HG03469 (cell line): ENCODE measurements around the gene EBLN2.
A peak's percentile ranks its signal among the peaks of the same experiment; 100 is the strongest.
"Not testable (repeated sequence)": the region's sequence is repeated elsewhere in the genome, so short reads cannot be mapped to it uniquely, and the experiment has no call there.

ENCODE experiments used
- ATAC-seq: cut with Tn5 transposase; IDR thresholded peaks from one replicate; pipeline ENCODE4 v1.9.1; 2021; ENCODE audit warnings: mild to moderate bottlenecking, moderate library complexity, moderate number of reproducible peaks; ENCODE audit not compliant: unreplicated experiment

Gene EBLN2

GRCh38 chr3:73056845-73057150 is 4.7 kb upstream of the EBLN2 start:
- no peak for ATAC-seq

GRCh38 chr3:73060302-73060723 is 1.1 kb upstream of the EBLN2 start:
- no peak for ATAC-seq

GRCh38 chr3:73066243-73066642 is 4.8 kb downstream of the EBLN2 start:
- ATAC-seq: not testable (repeated sequence)

- ATAC-seq: no peak
Observed at GRCh38 chr3:73068419-73068818, 7.0 kb downstream of the EBLN2 start.

- ATAC-seq: no peak
Observed at GRCh38 chr3:73069187-73069586, 7.7 kb downstream of the EBLN2 start.

GRCh38 chr3:73069775-73070444 is 8.5 kb downstream of the EBLN2 start:
- no peak for ATAC-seq

- ATAC-seq: no peak
Observed at GRCh38 chr3:73070675-73071575, 9.5 kb downstream of the EBLN2 start.

- ATAC-seq: no peak
Observed at GRCh38 chr3:73071952-73072351, 10.5 kb downstream of the EBLN2 start.

- ATAC-seq: no peak
Observed at GRCh38 chr3:73072634-73073033, 11.2 kb downstream of the EBLN2 start.

- ATAC-seq: no peak
Observed at GRCh38 chr3:73073091-73073707, 11.7 kb downstream of the EBLN2 start.

- no peak for ATAC-seq
Observed at GRCh38 chr3:73074781-73075180, 13.3 kb downstream of the EBLN2 start.

GRCh38 chr3:73080216-73080966 is 18.9 kb downstream of the EBLN2 start:
- ATAC-seq: peak; percentile 87

- ATAC-seq: no peak
Observed at GRCh38 chr3:73081140-73081539, 19.7 kb downstream of the EBLN2 start.

- no peak for ATAC-seq
Observed at GRCh38 chr3:73084170-73084569, 22.7 kb downstream of the EBLN2 start.

GRCh38 chr3:73086071-73086494 is 24.6 kb downstream of the EBLN2 start:
- no peak for ATAC-seq

GRCh38 chr3:73094129-73094528 is 32.7 kb downstream of the EBLN2 start:
- no peak for ATAC-seq

- ATAC-seq: no peak
Observed at GRCh38 chr3:73094951-73095350, 33.5 kb downstream of the EBLN2 start.

- no peak for ATAC-seq
Observed at GRCh38 chr3:73096169-73096568, 34.7 kb downstream of the EBLN2 start.

GRCh38 chr3:73098026-73098425 is 36.6 kb downstream of the EBLN2 start:
- ATAC-seq: no peak

- ATAC-seq: no peak
Observed at GRCh38 chr3:73098873-73099272, 37.4 kb downstream of the EBLN2 start.
